MCF 10A (cell line): ENCODE data around the gene DLG4. TPM values are rescaled to one million over a fixed set of nuclear protein-coding genes. Genes with fewer than 3 reads are reported as not detected.

Source experiments
- BruUV-seq: library from RNA; stranded (reverse); fragments of 400-500 nt; replicated peaks from 2 replicates; lab custom pipeline; 2021; lab: Mats Ljungman, UMichigan
- CTCF ChIA-PET: fragments of 300-600 bp; sonication (Branson Sonifier 250); formaldehyde crosslinking; extraction: SDS; loops from one replicate; lab custom pipeline; 2021; ENCODE audit warnings: antibody characterized with exemption, inconsistent platforms; lab: Yijun Ruan, JAX
- POLR2A ChIA-PET: fragments of 300-600, 350-650 bp; sonication (Branson Sonifier 250); formaldehyde crosslinking; extraction: SDS; loops from one replicate; lab custom pipeline; 2020; ENCODE audit warnings: antibody characterized with exemption, inconsistent platforms; lab: Yijun Ruan, JAX
- DNase-seq: peaks from one replicate; pipeline ENCODE4 v3.0.0-alpha.2; 2018; ENCODE audit not compliant: unreplicated experiment
- H3K27ac Mint-ChIP-seq: one replicate; pipeline ENCODE4 v1.8.0; 2022; ENCODE audit warnings: mild to moderate bottlenecking, low read depth, mixed read lengths; ENCODE audit not compliant: unreplicated experiment
- H3K27me3 Mint-ChIP-seq: one replicate; pipeline ENCODE4 v1.8.0; 2022; ENCODE audit warnings: mixed read lengths; ENCODE audit not compliant: insufficient read depth, unreplicated experiment
- H3K36me3 Mint-ChIP-seq: one replicate; pipeline ENCODE4 v1.8.0; 2022; ENCODE audit warnings: mild to moderate bottlenecking, moderate library complexity, mixed read lengths; ENCODE audit not compliant: insufficient read depth, unreplicated experiment
- H3K4me1 Mint-ChIP-seq: one replicate; pipeline ENCODE4 v1.8.0; 2022; ENCODE audit warnings: mixed read lengths; ENCODE audit not compliant: insufficient read depth, unreplicated experiment
- H3K4me3 Mint-ChIP-seq: one replicate; pipeline ENCODE4 v1.8.0; 2022; ENCODE audit warnings: mild to moderate bottlenecking, moderate library complexity, mixed read lengths; ENCODE audit not compliant: unreplicated experiment
- H3K9me3 Mint-ChIP-seq: one replicate; pipeline ENCODE4 v1.8.0; 2022; ENCODE audit warnings: mixed read lengths; ENCODE audit not compliant: unreplicated experiment
- intact Hi-C: fragments of 100-400 bp; cut with micrococcal nuclease; formaldehyde crosslinking; loops from 2 replicates; pipeline ENCODE4 v1.14.1; 2022
- total RNA-seq: library from RNA; stranded (reverse); gene quantifications from 2 replicates; pipeline ENCODE4 v1.2.3, GENCODE V29; 2022
- TF ChIP-seq, protein P1 (sequence below): fragments of 200-600 bp; IDR thresholded peaks from one replicate; pipeline ENCODE4 v1.8.0; 2022; ENCODE audit warnings: antibody characterized with exemption, mild to moderate bottlenecking; ENCODE audit not compliant: unreplicated experiment

Gene DLG4
- total RNA-seq, 1 experiment from 2014 or later: 7.6 TPM

DNA sequence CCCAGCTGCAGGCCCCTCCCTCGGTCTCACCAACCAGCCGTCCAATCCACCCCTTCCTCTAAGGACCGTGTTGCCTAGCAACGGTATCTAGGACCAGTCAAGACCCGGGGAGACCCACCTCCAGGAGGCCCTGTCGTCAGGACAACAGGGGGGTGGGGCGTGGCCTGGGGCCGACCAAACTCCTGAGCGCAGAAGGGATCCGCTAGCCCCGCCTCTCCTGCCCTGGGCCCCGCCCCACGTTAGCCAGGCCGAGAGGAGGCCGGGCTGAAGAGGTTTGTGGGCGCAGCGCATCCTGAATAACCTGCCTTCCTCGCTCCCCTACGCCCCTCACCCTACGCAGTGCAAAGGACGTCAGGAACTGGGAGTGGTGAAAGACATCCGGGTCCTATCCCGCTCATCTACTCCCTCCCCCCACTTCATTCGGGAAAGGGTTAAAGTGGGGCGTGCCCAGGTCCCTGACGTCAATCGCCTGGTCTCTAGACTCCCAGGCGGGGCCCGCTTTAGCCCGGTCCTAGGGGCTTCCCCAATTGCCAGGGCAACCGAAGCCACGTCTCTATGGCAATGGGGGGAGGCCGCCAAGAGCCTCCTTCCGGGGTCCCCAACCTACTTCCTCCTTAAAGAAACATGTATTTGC, 14.7 kb downstream of the DLG4 start:
- no peaks in the 10 kb centered on the region for H3K4me1 Mint-ChIP-seq
- POLR2A ChIA-PET: no interaction called here
- H3K27me3 Mint-ChIP-seq: peaks cover 18% of the 10 kb centered on the region
- H3K9me3 Mint-ChIP-seq: no peaks in the 10 kb centered on the region
- TF ChIP-seq, protein P1, sequence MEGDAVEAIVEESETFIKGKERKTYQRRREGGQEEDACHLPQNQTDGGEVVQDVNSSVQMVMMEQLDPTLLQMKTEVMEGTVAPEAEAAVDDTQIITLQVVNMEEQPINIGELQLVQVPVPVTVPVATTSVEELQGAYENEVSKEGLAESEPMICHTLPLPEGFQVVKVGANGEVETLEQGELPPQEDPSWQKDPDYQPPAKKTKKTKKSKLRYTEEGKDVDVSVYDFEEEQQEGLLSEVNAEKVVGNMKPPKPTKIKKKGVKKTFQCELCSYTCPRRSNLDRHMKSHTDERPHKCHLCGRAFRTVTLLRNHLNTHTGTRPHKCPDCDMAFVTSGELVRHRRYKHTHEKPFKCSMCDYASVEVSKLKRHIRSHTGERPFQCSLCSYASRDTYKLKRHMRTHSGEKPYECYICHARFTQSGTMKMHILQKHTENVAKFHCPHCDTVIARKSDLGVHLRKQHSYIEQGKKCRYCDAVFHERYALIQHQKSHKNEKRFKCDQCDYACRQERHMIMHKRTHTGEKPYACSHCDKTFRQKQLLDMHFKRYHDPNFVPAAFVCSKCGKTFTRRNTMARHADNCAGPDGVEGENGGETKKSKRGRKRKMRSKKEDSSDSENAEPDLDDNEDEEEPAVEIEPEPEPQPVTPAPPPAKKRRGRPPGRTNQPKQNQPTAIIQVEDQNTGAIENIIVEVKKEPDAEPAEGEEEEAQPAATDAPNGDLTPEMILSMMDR: no peak
- intact Hi-C loops: no loop called here
- no peak overlapping the region for H3K4me3 Mint-ChIP-seq
- no peak for DNase-seq
- CTCF ChIA-PET: no interaction called here
- peaks cover 11% of the 10 kb centered on the region for H3K36me3 Mint-ChIP-seq
- no TSS peak for BruUV-seq
- no peak overlapping the region for H3K27ac Mint-ChIP-seq

DNA sequence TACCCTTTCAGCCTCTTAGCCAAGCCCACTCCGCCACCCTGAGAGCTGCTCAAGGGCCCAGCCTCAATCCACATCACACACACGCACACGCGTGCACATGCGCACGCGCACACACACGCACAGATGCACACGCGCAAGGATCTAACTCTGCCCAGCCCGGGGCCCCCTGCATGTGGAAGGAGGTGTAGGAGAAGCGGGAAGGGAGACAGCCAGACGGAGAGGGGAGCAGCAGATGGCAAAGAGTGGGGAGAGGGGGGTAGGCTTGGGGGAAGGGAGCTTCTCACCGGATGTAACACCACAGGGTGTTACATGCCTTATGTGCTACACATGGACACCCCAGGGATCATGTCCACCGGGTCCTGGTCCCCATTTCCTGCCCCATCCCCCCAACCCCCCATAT, 15.3 kb downstream of the DLG4 start:
- Mint-ChIP-seq H3K4me1 (no peaks in the 10 kb centered on the region), H3K4me3 (no peak overlapping the region), H3K9me3 (no peaks in the 10 kb centered on the region), H3K27ac (no peak overlapping the region), H3K27me3 (peaks cover 18% of the 10 kb centered on the region), H3K36me3 (peaks cover 6% of the 10 kb centered on the region)
- BruUV-seq: no TSS peak
- DNase-seq: no peak
- TF ChIP-seq, protein P1: no peak
- intact Hi-C loops: no loop called here
- ChIA-PET CTCF (no interaction called here), POLR2A (no interaction called here)

DNA sequence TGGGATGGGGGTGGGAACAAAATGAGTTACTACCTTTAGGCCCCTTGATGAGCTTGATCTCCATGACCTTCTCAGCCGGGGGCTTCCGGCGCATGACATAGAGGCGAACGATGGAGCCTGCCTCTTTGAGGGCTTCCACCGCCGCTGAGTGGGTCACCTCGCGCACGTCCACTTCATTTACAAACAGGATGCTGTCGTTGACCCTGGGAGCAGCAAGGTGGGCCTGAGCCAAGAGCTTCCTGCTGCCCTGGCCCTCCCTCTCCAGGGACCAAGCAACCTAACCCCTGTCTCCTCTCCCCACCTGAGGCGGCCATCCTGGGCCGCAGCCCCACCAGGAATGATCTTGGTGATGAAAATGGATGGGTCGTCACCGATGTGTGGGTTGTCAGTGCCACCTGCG, 16.2 kb downstream of the DLG4 start:
- H3K27me3 Mint-ChIP-seq: peaks cover 18% of the 10 kb centered on the region
- intact Hi-C loops: no loop called here
- no peak overlapping the region for H3K4me3 Mint-ChIP-seq
- H3K27ac Mint-ChIP-seq: no peak overlapping the region
- TF ChIP-seq, protein P1: no peak
- CTCF ChIA-PET: interaction anchor here (0.6 to 1.1 kb wide), 2 partner anchors 26 to 150 kb away, joined by 3 read pairs; no protein-coding TSS in a partner anchor
- no peaks in the 10 kb centered on the region for H3K4me1 Mint-ChIP-seq
- H3K36me3 Mint-ChIP-seq: peaks cover 6% of the 10 kb centered on the region
- H3K9me3 Mint-ChIP-seq: no peaks in the 10 kb centered on the region
- DNase-seq: no peak
- POLR2A ChIA-PET: interaction anchor here (0.6 kb wide), 1 partner anchor 435 kb away, joined by 3 read pairs; no protein-coding TSS in a partner anchor
- no TSS peak for BruUV-seq

DNA sequence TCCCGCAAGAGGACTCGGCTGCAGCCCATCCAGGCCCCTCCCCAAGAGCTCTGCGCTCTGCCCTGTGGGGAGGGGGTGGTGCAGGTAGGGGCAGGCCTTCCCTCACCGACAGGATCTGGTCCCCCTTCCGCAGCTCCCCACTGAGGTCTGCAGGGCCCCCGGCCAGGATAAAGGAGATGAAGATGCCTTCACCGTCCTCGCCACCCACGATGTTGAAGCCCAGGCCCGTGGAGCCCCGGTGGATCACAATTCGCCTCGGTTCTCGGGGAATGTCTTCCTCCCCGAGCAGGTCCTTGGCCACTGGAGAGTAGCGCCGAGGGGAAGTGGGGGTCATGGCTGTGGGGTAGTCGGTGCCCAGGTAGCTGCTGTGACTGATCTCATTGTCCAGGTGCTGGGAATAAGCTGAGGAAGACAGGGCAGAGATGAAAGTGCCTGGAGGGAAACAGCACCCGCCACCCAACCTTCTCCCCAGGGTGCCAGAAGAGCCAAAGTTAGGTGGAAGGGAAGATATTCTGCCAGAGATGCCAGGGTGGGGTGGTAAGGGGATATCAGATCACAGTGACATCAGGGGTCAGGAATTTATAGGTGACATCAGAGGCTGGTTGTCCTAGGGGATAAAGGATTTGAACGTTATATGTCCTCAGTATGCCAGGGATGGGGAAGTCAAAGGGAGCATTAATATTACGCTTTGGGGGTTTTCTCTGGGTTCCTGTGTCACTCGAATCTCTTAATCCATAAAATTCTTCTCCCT, 22.8 kb downstream of the DLG4 start:
- TF ChIP-seq, protein P1: no peak
- ChIA-PET POLR2A (no interaction called here), CTCF (interaction anchor here (1.9 kb wide), 1 partner anchor 20 kb away, joined by 8 read pairs; no protein-coding TSS in a partner anchor)
- Mint-ChIP-seq H3K27ac (no peak overlapping the region), H3K4me3 (no peak overlapping the region), H3K9me3 (no peaks in the 10 kb centered on the region), H3K36me3 (peaks cover 18% of the 10 kb centered on the region), H3K4me1 (no peaks in the 10 kb centered on the region), H3K27me3 (no peaks in the 10 kb centered on the region)
- no peak for DNase-seq
- no TSS peak for BruUV-seq
- intact Hi-C loops: no loop called here
